LoVo (cell line): Measurements from ENCODE around the gene NES.

Experiments used
- DNase-seq: peaks from one replicate; pipeline ENCODE4 v3.0.0-alpha.2; 2016; ENCODE audit warnings: low spot score

Gene NES

DNA sequence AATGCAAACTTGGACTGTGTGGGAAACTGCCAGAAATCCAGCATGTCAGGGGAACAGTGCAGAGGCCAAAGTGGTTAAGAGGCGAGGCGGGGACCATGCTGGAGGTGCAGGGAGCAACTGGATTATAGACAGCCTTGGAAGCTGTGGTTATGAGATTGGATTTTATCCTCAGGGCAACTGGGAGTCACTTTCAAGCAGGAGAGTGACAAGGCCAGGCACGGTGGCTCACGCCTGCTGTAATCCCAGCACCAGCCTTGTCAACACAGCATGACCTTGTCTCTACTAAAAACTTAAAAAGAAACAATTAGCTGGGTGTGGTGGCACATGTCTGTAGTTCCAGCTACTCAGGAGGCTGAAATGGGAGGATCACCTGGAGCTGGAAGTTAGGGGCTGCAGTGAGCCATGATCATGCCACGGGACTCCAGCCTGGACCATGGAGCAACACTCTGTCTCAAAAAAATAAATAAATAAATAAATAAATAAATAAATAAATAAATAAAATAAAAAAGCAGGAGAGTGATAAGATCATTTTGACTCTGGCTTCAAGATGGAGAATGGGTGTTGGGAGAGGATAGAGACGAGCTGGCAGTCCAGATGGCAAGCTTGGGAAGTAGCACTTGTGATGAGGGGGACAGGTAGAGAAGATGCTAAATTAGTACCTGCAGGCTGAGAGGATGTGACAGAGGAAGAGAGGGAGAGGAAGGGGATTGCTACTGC lies 54.5 kb downstream of the NES start:
- no peak for DNase-seq

DNA sequence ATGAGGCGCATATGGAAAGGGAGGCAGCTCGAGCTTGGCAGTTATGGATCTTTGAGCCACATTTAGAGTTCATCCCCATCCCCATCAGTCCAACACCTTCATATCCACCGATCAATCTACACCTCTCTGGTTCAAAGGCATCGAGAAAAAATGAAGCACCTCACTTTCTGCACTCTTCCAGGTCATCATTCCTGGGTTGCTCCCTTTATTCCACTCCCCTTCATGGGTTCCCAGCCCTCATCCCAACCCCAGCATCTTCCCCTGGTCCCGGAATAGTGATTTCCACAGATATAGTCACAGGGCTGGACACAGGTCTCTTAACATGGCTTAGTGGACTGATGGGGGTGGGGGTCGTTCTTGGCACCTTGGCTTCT lies 57.6 kb downstream of the NES start:
- DNase-seq: no peak

DNA sequence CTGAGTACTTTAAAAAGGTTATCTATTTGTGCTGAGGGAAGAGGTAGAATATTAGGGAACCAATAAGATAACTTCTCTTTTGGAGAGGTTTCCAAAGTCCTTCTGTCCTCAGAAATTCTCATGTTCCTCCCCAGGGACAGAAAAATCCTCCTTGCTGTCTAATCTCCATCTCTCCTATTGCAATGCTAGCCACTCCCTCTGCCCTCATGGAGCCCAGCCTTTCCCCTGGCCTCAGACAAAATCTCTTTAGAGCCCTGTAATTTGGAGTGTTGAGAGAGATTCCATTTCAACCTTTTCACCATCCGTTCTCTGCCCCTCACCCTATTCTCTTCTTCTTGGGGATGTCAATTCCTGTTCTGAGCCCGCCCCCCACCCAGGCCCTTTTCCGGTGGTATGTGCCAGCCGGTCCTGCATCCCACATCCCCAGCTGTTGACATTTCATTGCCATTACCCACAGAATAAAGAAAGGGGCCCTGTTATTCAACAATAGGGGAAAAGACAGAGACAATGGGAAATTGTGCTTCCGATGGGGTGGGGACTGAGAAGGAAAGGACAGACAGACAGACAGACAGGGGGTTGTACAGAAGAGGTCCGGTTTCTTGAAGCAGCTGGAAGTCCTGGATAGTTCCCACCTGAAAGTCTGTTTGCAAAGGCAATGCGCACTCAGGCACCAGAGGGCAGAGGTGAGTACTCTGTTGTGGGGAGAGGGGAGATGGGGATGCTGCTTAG lies 58.2 kb downstream of the NES start, which contains the start of gene HAPLN2:
Gene HAPLN2, plus strand, starts transcription at position 563 of the 729 bp plus-strand sequence. CDS start 4,076 bp downstream, outside the sequence.
- no peak for DNase-seq
